Right lobe of liver (tissue), 4 donors: ENCODE results near the gene PARP15.

Experiments
- POLR2A ChIP-seq: fragments of 450-650 bp; IDR thresholded peaks from one replicate; pipeline ENCODE4 v1.6.1; 2017; ENCODE audit warnings: antibody characterized with exemption, mild to moderate bottlenecking
- TF ChIP-seq, protein P1 (sequence below), 4 donors: fragments of 200-600 bp in 3 of 4; fragments of 450-650 bp in 1 of 4; IDR thresholded peaks; one replicate each; pipeline versions ENCODE4 v1.5.1 to v1.8.0; 2016 to 2022; ENCODE audit warnings: antibody characterized with exemption in 4 of 4, mild to moderate bottlenecking in 2 of 4
- donor health status: DM: no; HTN: no; CAD: no.
- donor health status: DM: no; HTN: no; CAD: no.
- donor health status: DM: no; HTN: yes; CAD: no.

DNA sequence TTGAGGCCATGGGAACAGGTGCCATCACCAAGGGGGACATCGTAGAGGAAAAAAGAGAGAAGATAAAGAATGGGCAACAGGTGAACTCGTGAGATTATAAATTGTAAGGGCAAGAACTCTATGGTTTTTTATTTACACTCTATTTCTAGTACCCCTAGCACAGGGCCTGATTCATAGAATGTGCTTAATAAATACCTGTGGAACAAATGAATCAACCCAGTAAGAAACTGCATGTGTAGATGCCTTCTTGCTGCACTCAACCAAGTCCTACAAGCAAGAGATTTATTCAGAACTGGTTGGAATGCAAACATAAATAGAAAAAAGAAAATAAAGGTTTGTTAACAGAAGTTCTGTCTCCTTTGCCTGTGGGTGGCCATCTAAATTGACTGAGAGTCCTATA is 44.0 kb upstream of the PARP15 start:
- TF ChIP-seq, protein P1, sequence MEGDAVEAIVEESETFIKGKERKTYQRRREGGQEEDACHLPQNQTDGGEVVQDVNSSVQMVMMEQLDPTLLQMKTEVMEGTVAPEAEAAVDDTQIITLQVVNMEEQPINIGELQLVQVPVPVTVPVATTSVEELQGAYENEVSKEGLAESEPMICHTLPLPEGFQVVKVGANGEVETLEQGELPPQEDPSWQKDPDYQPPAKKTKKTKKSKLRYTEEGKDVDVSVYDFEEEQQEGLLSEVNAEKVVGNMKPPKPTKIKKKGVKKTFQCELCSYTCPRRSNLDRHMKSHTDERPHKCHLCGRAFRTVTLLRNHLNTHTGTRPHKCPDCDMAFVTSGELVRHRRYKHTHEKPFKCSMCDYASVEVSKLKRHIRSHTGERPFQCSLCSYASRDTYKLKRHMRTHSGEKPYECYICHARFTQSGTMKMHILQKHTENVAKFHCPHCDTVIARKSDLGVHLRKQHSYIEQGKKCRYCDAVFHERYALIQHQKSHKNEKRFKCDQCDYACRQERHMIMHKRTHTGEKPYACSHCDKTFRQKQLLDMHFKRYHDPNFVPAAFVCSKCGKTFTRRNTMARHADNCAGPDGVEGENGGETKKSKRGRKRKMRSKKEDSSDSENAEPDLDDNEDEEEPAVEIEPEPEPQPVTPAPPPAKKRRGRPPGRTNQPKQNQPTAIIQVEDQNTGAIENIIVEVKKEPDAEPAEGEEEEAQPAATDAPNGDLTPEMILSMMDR (IDR thresholded peaks at IDR 0.05): no peak
- no peak for TF ChIP-seq POLR2A
